Ovary (tissue), 3 donors: ENCODE data around the gene MTMR2.

Source experiments
- CTCF ChIP-seq, 3 donors: fragments of 450-650 bp in 2 of 3; fragments of 200-600 bp in 1 of 3; IDR thresholded peaks; one replicate each; pipeline versions ENCODE4 v1.5.1 to v1.8.0; 2016 to 2022; ENCODE audit warnings: antibody characterized with exemption in 3 of 3, mild to moderate bottlenecking in 1 of 3
- EP300 ChIP-seq: sonication (generic); formaldehyde crosslinking; IDR thresholded peaks from one replicate; pipeline ENCODE4 v1.6.1; 2017; ENCODE audit warnings: antibody characterized with exemption
- POLR2A ChIP-seq: fragments of 450-650 bp; IDR thresholded peaks from one replicate; pipeline ENCODE4 v1.6.1; 2017; ENCODE audit warnings: antibody characterized with exemption, mild to moderate bottlenecking, moderate library complexity
- donor health status: DM: no; HTN: no; CAD: no.

- TF ChIP-seq POLR2A (no peak), CTCF (IDR thresholded peaks at IDR 0.05) (no peak), EP300 (no peak)
Measured at GRCh38 chr11:95922536-95923438, 1.1 kb downstream of the MTMR2 start.
